Thoracic aorta (tissue), 2 donors: ENCODE data around the gene RPS6KA5. TPM values are rescaled to one million over a fixed set of nuclear protein-coding genes. Genes with fewer than 3 reads are reported as not detected.
"Not testable (repeated sequence)": the region's sequence is repeated elsewhere in the genome, so short reads cannot be mapped to it uniquely, and the experiment has no call there.

ENCODE experiments used
- ATAC-seq: fragments of 150-250 bp; one replicate; pipeline ENCODE4 v1.8.0; 2017; ENCODE audit warnings: low read depth; ENCODE audit not compliant: insufficient number of reproducible peaks, low FRiP score
- DNase-seq: peaks from one replicate; pipeline ENCODE4 v3.0.0-alpha.2; 2020; ENCODE audit warnings: low spot score
- H3K27ac ChIP-seq, 2 donors: fragments of 200-600 bp; sonication (generic); 1 replicate in 1 of 2; 2 replicates in 1 of 2; pipeline ENCODE4 v1.5.1; 2016; ENCODE audit warnings: mild to moderate bottlenecking in 2 of 2, moderate library complexity in 2 of 2
- H3K27me3 ChIP-seq: fragments of 200-600 bp; sonication (generic); replicated peaks from 2 replicates; pipeline ENCODE4 v1.6.0; 2016; ENCODE audit warnings: mild to moderate bottlenecking; ENCODE audit not compliant: insufficient read depth
- H3K36me3 ChIP-seq: fragments of 200-600 bp; sonication (generic); one replicate; pipeline ENCODE4 v1.5.1; 2016
- H3K4me1 ChIP-seq, 2 donors: fragments of 200-600 bp; sonication (generic); 1 replicate in 1 of 2; 2 replicates in 1 of 2; pipeline versions ENCODE4 v1.5.1 to v1.6.0; 2016; ENCODE audit warnings: low read depth in 2 of 2, mild to moderate bottlenecking in 1 of 2; ENCODE audit not compliant: control insufficient read depth in 1 of 2
- H3K4me3 ChIP-seq: fragments of 200-600 bp; sonication (generic); 2 replicates; pipeline ENCODE4 v1.5.1; 2016; ENCODE audit warnings: mild to moderate bottlenecking
- H3K9me3 ChIP-seq: fragments of 200-600 bp; sonication (generic); 2 replicates; pipeline ENCODE4 v1.5.1; 2016
- CTCF ChIP-seq: fragments of 200-600 bp; sonication (generic); IDR thresholded peaks from one replicate; pipeline ENCODE4 v1.5.1; 2019; ENCODE audit warnings: antibody characterized with exemption
- total RNA-seq, 2 donors: library from RNA; depleted of rRNA; stranded (reverse); fragments of >200 nt; gene quantifications; one replicate each; pipeline versions ENCODE4 v1.1.0 to v1.2.3, GENCODE V29; 2016

Gene RPS6KA5
- total RNA-seq: 1 to 10 TPM; 1.4 to 4.6 TPM

GRCh38 chr14:91060351-91061055 is at the start of gene RPS6KA5:
Gene RPS6KA5, minus strand, starts transcription at chr14:91060641. Its CDS starts 207 bp downstream, at chr14:91060434.
- peak within 1 kb of the TSS; percentile 90 to 94 for H3K27ac ChIP-seq
- peak within 1 kb of the TSS; percentile 95 for H3K4me3 ChIP-seq
- H3K4me1 ChIP-seq: peaks cover 5 to 6% of the 10 kb centered on the region in 2 donors
- H3K27me3 ChIP-seq: no peaks in the 10 kb centered on the region
- H3K36me3 ChIP-seq: no peaks in the 10 kb centered on the region
- H3K9me3 ChIP-seq: no peaks in the 10 kb centered on the region
- peak; percentile 16 for TF ChIP-seq CTCF
- DNase-seq (peak; percentile 100), ATAC-seq (peak; percentile 98)

DNA sequence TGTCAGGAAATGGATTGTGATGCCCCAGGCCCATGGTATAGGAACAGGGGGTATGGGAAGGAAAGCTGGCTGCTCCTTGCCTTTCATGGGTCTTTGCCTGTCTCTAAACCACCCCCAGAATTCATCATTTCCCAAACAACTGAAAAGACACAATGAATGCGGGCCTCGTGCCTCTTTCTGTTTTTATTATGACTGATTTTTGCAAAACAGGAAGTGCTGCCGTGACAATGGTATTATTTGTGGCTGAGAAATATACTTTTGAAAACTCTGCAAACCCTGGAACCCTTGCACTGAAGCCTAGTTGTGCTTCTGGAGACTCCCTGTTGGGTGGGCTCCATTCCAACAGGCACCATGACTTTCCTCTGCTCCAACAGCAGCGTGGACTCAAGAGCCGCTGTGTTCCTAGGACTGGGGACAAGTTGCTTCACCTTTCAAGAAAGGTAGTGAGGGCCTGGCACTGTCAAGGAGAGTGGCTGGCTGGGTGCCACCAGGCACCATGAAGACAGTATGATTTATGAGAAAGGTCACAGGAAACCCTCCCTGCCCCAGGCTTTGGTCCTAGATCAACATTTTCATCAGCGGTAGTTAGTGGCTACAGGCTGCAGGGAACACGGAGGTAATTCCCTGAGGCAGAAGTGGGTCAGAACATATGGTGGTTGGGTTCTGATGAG is 48.6 kb upstream of the RPS6KA5 start:
- no peaks in the 10 kb centered on the region for H3K36me3 ChIP-seq
- no peaks in the 10 kb centered on the region for H3K9me3 ChIP-seq
- TF ChIP-seq CTCF: no peak
- H3K27me3 ChIP-seq: no peaks in the 10 kb centered on the region
- DNase-seq: no peak
- peak; percentile 52 for ATAC-seq
- H3K27ac ChIP-seq: peak overlapping the region in 1 of 2 donors; percentile 19
- peaks cover 16 to 28% of the 10 kb centered on the region in 2 donors for H3K4me1 ChIP-seq
- peak overlapping the region; percentile 36 for H3K4me3 ChIP-seq

DNA sequence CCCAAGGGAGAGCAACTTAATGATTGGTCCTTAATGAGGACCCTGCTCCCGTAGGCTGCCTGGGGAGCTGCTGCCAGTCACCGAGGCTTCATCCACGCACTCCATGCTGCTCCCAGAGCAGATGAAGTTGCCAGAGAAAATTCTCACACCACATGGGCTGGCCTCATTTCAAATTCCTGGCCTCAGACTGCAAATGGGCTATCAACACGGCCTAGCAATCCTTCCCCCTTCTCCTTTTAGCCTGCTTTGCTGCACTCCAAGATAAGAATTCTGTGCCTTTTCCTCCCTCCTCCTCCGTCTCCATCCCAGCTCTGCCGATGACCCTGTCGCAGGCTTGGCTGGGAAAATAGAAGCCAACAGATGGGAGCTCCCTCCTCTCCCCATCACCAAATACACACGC is 42.7 kb upstream of the RPS6KA5 start:
- DNase-seq: no peak
- no peak for TF ChIP-seq CTCF
- Histone ChIP-seq H3K4me3 (no peak overlapping the region), H3K27me3 (no peaks in the 10 kb centered on the region), H3K36me3 (no peaks in the 10 kb centered on the region), H3K9me3 (no peaks in the 10 kb centered on the region), H3K27ac (no peak overlapping the region), H3K4me1 (no peaks in the 10 kb centered on the region)
- no peak for ATAC-seq

DNA sequence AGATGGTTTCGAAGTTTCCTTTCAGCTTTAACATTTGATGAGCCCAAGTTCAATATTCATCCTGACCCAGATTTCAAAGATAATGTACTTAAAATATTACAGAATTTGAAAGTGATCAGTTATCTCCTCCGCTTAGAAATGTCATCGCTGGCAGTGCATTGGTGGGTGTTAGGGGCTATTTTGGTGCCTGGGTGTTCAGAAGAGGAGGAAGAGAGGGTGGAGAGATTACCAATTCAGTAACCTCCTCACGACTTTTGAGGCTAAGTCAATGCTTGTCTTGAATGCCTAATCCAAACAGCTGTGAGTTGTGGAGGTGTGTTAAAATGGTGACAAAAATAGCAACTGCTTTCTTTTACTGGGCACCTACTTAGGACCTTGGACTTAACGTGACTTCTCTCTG is 39.7 kb upstream of the RPS6KA5 start:
- Histone ChIP-seq H3K27ac (no peak overlapping the region), H3K36me3 (no peaks in the 10 kb centered on the region), H3K27me3 (no peaks in the 10 kb centered on the region), H3K4me1 (no peaks in the 10 kb centered on the region), H3K4me3 (no peak overlapping the region), H3K9me3 (no peaks in the 10 kb centered on the region)
- no peak for ATAC-seq
- no peak for TF ChIP-seq CTCF
- no peak for DNase-seq

DNA sequence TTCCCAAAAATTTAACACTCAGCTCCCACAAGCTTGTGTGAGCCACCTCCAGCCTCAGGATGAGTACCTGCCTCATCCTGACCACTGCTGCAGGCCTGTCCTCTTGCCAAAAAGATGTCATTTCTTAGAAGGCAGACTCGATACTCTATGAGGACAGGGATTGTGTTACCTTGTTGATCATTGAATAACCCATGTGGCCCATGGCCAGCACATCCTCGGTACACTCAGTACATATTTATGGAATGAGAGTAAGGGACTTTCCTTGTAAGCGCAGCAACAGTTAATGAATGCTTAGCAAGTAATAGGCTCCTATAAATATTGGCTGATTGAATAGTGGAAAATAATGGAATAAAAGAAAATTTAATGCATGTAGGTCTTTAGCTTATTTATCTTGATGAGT is 38.1 kb upstream of the RPS6KA5 start:
- no peaks in the 10 kb centered on the region for H3K27me3 ChIP-seq
- H3K4me3 ChIP-seq: no peak overlapping the region
- ATAC-seq (no peak), DNase-seq (no peak)
- no peaks in the 10 kb centered on the region for H3K9me3 ChIP-seq
- TF ChIP-seq CTCF: no peak
- H3K27ac ChIP-seq: no peak overlapping the region
- no peaks in the 10 kb centered on the region for H3K36me3 ChIP-seq
- no peaks in the 10 kb centered on the region for H3K4me1 ChIP-seq

DNA sequence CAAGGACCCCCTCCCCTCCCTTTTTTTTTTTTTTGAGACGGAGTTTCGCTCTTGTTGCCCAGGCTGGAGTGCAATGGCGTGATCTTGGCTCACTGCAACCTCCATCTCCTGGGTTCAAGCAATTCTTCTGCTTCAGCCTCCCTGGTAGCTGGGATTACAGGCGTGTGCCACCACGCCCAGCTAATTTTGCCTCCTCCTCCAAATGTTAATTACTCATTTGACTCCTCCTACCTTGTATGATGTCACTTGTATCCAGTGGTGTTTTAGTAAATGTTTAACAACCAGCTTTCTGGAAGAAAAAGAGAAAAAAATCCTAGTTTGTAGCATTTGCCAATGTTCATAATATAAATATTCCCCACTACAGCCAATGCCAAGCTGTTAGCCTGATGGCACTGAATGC is 37.2 kb upstream of the RPS6KA5 start:
- not testable (repeated sequence) for ATAC-seq, H3K27me3 ChIP-seq, H3K36me3 ChIP-seq, H3K4me1 ChIP-seq, H3K27ac ChIP-seq, H3K4me3 ChIP-seq, DNase-seq, H3K9me3 ChIP-seq
